ENCODE measurements around the gene CSF3R.

- no peak for TF ChIP-seq CTCF (IDR thresholded peaks at IDR 0.05; ENCODE audit: extremely low read depth in 1 of 2, insufficient read depth in 1 of 2, low read depth in 1 of 2, low read length in 2 of 2)
- TF ChIP-seq, protein P1, sequence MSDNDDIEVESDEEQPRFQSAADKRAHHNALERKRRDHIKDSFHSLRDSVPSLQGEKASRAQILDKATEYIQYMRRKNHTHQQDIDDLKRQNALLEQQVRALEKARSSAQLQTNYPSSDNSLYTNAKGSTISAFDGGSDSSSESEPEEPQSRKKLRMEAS (IDR thresholded peaks at IDR 0.05; ENCODE audit: insufficient read depth, insufficient read length): no peak
- no peak for TF ChIP-seq POLR2AphosphoS5 (IDR thresholded peaks at IDR 0.05; ENCODE audit: insufficient read depth, low read depth, low read length)
- TF ChIP-seq EZH2 (IDR thresholded peaks at IDR 0.05; ENCODE audit: borderline replicate concordance, low read depth, low read length, severe bottlenecking): no peak
- TF ChIP-seq POLR2A (IDR thresholded peaks at IDR 0.05; ENCODE audit: low read depth, low read length): no peak
These were observed 19.9 kb upstream of the CSF3R start for GRCh38 chr1:36502616-36503015.

Data from endothelial cell of umbilical vein (primary cell).